GM21360 (cell line): ENCODE data around the gene CYP26B1.
"Not testable (repeated sequence)": the region's sequence is repeated elsewhere in the genome, so short reads cannot be mapped to it uniquely, and the experiment has no call there.

Experiments
- ATAC-seq: cut with Tn5 transposase; IDR thresholded peaks from one replicate; pipeline ENCODE4 v1.9.1; 2021; ENCODE audit warnings: mild to moderate bottlenecking, moderate library complexity; ENCODE audit not compliant: unreplicated experiment

CYP26B1 gene

DNA sequence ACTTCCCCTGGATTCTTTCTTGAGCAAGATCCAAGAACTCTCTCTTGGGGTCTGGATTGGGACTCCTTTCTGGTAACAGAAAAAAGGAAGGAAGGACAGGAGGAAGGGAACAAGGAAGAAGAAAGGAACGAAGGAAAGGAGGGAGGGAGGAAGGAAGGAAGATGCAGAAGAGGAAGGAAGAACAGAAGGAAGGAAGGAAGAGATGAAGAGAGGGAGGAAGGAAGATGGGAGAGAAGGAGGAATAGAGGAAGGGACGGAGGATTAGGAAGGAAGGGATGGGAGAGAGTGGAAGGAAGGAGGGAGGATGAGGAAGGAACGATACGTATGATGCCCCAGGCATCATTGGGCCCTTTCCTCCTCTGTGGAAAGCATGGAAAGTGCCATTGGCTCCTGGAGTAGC is 58.6 kb downstream of the CYP26B1 start:
- no peak for ATAC-seq

DNA sequence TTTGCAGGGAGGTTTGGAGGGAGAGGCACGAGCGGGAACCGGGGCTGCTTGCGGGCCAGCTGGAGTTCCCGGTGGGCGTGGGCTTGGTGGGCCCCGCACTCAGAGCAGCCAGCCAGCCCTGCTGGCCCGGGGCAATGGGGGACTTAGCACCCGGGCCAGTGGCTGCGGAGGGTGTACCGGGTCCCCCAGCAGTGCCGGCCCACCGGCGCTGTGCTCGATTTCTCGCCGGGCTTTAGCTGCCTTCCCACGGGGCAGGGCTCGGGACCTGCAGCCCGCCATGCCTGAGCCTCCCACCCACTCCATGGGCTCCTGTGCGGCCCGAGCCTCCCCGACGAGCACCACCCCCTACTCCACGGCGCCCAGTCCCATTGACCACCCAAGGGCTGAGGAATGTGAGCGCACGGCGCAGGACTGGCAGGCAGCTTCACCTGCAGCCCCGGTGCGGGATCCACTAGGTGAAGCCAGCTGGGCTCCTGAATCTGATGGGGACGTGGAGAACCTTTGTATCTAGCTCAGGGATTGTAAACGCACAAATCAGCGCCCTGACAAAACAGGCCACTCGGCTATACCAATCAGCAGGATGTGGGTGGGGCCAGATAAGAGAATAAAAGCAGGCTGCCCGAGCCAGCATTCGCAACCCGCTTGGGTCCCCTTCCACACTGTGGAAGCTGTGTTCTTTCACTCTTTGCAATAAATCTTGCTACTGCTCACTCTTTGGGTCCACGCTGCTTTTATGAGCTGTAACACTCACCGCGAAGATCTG is 60.6 kb downstream of the CYP26B1 start:
- ATAC-seq, result not testable (repeated sequence)

DNA sequence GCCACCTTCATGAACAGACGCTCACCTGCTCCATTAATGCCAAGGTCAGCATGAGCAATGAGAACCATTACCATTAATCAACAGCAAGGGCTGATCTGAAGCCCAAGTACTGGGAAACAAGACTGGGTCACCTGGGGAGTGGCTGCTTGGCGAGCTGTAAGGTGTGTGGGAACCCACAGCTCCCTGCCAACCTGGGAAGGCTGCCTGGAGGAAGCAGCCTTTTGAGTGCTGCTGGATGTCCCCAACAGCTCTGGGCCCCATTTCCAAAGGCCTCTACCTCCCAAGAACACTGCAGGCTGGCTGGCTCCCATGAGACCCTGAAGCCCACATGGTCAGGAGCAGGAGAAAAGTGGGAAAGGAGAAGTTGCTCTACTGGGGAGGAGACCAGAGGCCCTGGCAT is 62.1 kb downstream of the CYP26B1 start:
- ATAC-seq, result no peak

DNA sequence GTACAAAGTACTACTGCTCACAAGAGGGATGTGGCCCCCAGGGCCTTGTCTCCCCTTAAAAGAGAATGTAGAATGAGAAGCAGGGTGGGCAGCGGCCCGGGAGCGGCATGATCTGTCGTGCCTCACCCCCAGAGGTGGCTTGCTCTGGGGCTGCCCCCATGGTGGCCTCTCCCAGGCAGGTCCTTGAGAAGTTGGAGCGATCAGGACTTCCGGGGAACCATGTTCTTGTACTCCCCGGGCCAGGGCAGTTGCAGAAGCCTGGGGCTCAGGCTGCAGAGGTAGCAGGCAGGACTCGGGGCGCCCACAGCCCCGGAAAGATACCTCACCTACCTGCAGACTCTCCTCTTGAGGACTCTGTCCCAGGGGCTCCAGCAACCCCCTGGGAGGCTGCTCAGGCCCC is 62.6 kb downstream of the CYP26B1 start:
- no peak for ATAC-seq

DNA sequence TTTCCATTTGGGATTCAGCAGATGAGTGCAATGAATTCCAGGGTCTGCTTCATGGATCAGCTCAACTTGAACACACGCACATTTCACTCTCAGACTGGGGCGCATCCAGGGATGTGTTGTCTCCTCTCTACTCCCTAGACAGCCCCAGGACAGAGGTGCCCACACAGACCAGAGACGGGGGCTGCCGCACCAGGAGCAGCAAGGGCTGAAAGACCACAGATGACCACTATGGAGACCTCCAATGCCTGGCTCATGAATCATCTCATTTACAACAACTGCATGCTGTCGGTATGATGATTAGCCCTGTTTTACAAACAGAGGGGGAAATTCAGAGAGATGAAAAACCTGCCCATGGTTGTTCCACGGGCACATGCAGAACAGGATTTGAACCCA is 63.1 kb downstream of the CYP26B1 start:
- ATAC-seq, result no peak

DNA sequence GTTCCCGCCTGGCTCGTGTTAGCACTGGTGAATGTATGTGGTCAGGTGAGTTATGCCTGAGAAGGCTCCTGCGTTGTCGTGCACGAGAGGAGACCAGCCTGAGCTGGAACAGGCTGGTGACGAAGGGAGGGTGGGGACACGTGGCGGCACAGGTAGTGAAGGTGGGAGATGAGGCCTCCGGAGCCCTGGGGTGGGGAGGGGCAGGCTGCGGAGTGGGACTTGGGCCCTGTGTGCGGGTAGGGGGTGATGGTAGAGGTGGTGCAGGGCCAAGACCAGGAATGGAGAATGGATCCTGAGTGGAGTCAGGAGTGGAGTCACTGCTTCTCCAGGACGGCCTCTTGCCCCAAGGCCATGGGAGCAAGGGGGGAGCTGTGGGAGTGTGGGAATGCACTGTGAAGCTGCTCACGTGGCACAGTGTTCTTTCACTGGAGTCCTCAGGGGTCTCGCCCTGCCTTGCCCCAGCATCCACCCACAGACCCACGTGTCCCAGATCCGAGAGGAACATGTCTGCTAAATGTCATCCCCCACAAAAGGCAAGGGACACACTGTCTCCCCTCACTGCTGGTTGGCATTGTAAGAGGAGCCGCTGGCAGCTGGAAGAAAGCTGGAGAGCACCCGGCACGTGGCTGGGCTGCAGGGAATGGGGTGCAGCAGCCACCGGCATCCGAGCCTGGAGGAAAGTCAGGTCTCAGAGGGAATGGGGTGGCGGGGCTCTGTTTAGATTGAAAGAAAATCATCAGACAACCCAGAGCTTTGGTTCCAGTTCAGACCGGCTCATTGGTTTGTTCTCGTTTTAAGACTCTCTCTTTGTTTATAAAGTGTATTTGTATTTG is 63.7 kb downstream of the CYP26B1 start:
- no peak for ATAC-seq

DNA sequence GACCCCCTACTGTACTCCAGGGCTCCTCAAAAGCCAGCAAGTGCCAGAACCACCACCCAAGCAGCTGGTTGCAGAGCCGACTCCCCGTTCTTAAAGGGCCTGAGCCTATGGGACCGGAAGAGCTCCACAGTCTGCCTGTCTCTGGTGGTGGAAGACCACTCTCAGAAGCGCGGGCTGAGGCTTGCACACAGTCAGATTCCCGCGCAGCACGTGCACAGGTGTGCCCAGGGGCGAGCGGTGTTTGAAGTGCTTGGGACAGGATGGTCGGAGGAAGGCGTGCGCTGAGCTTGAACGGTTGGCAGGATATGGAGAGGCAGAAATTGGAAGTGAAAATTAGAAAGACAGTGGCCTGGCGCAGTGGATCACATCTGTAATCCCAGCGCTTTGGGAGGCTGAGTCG is 64.8 kb downstream of the CYP26B1 start:
- no peak for ATAC-seq

DNA sequence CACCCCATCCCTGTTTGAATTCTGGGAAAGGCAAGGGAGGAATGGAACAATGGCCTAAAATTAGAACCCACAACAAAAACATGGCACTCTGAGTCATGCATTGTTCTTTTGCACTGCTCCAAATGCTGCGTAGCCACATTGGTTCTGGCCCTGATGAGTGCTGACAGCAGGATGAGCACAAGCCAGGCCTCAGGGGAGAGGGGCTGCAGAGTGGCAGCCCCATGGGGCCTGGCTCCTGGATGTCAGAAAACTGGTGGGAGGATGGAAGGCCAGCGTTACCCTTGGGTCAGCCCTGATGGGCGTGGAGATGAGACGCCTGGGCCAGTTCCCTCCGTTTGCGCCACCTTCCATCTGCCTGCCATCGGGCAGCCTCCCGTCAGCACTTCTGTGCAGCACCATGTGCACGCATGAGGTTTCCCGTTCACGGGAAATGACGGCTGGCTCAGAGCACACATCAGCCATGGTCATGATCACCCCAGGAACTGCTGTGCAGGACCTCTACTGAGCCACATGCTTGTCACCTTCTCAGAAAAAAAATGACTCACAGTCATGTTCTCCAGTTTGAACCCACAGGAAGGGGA is 65.6 kb downstream of the CYP26B1 start:
- no peak for ATAC-seq

DNA sequence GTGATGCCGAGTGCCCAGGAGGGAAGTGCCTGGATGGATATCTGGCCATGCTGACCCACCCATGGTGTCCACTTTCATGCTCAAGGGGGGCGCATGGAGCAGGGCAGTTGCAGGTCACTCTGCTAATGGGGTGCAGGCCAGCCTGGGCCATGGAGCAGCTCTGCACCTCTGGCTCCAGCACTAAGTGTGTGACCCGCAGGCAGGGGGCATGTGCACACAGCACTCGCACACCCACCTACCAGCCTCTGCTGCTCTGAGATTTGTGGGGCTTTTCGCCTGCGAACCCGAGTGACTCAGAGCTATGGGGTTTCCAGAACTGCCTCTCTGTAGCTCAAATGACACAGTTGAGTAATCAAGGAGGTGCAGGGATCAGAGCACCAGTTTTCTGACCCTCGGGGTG is 66.2 kb downstream of the CYP26B1 start:
- ATAC-seq, result no peak

DNA sequence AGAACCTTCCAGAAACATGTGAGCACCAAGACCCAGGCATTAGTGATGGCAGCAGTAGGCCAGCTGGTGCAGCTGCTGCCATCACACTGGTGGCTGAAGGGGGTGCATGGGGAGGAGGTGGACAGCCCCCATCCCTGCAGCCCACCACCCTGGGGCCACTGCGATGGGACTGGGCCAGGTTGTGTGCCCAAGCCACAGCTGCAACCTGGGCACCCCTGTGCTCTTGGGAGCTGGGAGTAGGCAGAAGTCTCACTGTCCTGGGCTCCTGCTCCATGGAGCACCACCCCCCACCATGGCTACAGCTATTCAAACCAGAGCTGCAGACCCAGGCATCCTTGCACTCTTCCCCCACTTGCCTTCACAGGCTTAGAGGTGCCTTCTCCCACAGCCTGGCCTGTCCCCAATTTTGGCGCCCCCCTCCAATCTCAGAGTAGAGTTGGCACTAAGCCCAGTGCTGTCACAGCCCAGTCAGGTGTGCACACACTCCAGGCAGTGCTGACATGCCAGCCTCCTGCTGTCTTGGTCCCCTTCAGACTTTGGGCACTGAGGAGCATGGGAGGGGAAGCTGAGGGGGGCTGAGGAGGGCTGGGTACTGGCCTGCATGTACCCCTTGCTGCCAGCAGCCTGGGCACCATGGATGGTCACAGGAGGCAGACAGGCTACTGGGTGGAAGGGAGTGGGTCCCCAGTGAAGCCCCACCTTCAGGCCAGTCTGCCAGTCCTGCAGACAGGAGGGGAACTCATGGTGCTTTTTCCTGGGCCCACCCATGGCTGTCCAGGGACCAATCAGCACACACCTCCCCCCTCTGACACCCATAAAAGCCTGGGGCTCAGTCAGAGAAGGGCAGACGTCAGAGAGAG is 67.1 kb downstream of the CYP26B1 start:
- ATAC-seq, result no peak
